VCaP (cell line): ENCODE data around the gene KCNG4.

Experiments used
- H3K27ac ChIP-seq: fragments of 450-650 bp; 2 replicates; pipeline ENCODE4 v1.5.1; 2017
- CTCF ChIP-seq: fragments of 450-650 bp; conservative IDR thresholded peaks from 2 replicates; pipeline ENCODE4 v1.5.1; 2017; ENCODE audit warnings: mild to moderate bottlenecking, moderate library complexity

KCNG4 gene

DNA sequence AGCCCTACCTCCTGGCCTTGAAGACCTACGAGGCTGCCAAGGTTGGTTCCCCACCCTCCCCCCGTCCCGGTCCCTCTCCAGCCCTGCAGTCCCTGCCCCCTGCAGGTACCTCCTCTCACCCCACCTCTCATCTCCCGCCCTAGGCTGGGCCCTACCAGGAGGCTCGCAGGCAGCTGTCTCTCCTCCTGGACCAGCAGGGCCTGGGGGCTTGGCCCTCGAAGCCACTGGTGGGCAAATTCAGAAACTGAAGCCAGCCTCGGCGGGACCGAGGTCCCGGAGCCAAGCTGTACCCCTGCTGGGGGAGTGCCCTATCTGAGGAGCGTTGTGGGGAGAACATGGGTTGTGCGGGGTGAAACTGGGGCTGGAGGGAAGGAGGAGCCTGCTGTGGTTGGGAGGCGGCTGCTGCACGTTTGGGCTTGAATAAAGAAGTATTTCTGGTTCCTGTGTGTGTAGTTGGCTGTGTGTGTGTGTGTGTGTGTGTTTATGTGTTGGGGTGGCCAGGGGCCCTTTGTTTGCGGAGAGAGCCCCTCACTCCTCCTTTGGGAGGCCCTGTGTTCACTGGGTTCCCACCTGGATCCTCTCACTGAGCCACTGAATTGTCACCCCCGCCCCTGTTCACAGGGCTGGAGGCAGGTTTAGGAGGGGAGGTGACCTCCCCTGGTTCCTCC lies 43.0 kb downstream of the KCNG4 start:
- H3K27ac ChIP-seq: no peak overlapping the region
- TF ChIP-seq CTCF: no peak

- H3K27ac ChIP-seq: no peak overlapping the region
- TF ChIP-seq CTCF: no peak
Measured at GRCh38 chr16:84196101-84196500, 43.7 kb downstream of the KCNG4 start.

- no peak for TF ChIP-seq CTCF
- H3K27ac ChIP-seq: no peak overlapping the region
Measured at GRCh38 chr16:84195201-84196093, 44.4 kb downstream of the KCNG4 start.

- TF ChIP-seq CTCF: no peak
- H3K27ac ChIP-seq: no peak overlapping the region
Measured at GRCh38 chr16:84194470-84195200, 45.2 kb downstream of the KCNG4 start.

- H3K27ac ChIP-seq: no peak overlapping the region
- TF ChIP-seq CTCF: no peak
Measured at GRCh38 chr16:84194018-84194417, 45.8 kb downstream of the KCNG4 start.

DNA sequence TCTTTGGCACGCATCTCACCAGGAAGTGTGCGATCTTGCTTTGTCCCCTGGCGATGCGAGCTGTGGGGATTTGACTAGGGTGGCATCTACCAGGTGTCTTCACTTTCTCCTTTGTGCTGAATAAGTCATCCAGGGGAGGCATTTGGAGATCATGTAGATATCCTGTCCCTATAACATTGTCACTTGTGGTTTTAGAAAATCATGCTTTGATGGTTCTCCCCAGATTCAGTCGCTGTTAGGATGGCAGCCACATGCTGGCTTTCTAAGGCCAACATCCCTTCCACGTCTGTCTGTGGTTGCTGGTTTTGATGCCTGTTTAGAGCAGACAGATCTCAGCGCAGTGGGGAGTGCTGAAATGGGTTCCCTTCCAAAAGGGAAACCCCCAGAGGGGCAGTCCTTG lies 46.3 kb downstream of the KCNG4 start:
- no peak overlapping the region for H3K27ac ChIP-seq
- no peak for TF ChIP-seq CTCF

DNA sequence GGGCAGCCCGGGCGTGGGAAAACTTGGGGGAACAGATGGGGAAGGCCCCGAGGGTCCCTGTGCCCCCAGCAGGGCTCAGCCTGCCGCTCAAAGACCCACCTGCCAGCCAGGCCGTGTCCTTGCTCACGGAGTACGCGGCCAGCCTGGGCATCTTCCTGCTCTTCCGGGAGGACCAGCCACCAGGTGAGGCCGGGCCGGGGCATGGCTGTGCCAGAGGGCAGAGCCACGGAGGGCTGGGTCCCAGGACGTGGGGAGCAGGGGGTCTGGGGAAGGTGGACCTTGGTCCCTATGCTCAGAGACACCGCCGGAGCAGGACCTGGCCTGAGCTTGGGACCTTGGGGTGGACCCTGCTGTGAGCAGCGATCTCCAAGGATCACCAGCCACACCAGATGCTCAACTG lies 48.3 kb downstream of the KCNG4 start:
- no peak for TF ChIP-seq CTCF
- no peak overlapping the region for H3K27ac ChIP-seq
